Progenitor cell of endocrine pancreas (in vitro differentiated cells): ENCODE data around the gene WARS2. TPM values are rescaled to one million over a fixed set of nuclear protein-coding genes. Genes with fewer than 3 reads are reported as not detected.
A peak's percentile ranks its signal among the peaks of the same experiment; 100 is the strongest.

ENCODE experiments used
- DNase-seq: peaks from one replicate; pipeline ENCODE4 v3.0.0; 2021; ENCODE audit warnings: low spot score; ENCODE audit not compliant: unreplicated experiment
- H3K27ac Mint-ChIP-seq: 2 replicates; pipeline ENCODE4 v1.8.0; 2021; ENCODE audit warnings: mild to moderate bottlenecking, moderate library complexity, mixed read lengths
- H3K27me3 Mint-ChIP-seq: 2 replicates; pipeline ENCODE4 v1.8.0; 2021; ENCODE audit warnings: mixed read lengths
- H3K36me3 Mint-ChIP-seq: 2 replicates; pipeline ENCODE4 v1.8.0; 2022; ENCODE audit warnings: mixed read lengths; ENCODE audit not compliant: insufficient read depth
- H3K4me1 Mint-ChIP-seq: 2 replicates; pipeline ENCODE4 v1.8.0; 2021; ENCODE audit warnings: low read depth, mixed read lengths
- H3K4me3 Mint-ChIP-seq: 2 replicates; pipeline ENCODE4 v1.8.0; 2021; ENCODE audit warnings: low read depth, mild to moderate bottlenecking, moderate library complexity, mixed read lengths
- H3K9me3 Mint-ChIP-seq: 2 replicates; pipeline ENCODE4 v1.8.0; 2021; ENCODE audit warnings: low read depth, mixed read lengths
- CTCF ChIP-seq: fragments of 200-600 bp; sonication (generic); IDR thresholded peaks from one replicate; pipeline ENCODE4 v1.5.0; 2021; ENCODE audit warnings: antibody characterized with exemption, mild to moderate bottlenecking; ENCODE audit not compliant: unreplicated experiment
- total RNA-seq: library from RNA; stranded (reverse); gene quantifications from 2 replicates; pipeline ENCODE4 v1.2.1, GENCODE V29; 2021

Gene WARS2
- total RNA-seq, 1 donor from 2014 or later = 14.8 TPM

- DNase-seq = no peak
- no peaks in the 10 kb centered on the region for H3K36me3 Mint-ChIP-seq
- no peaks in the 10 kb centered on the region for H3K4me1 Mint-ChIP-seq
- H3K27ac Mint-ChIP-seq = no peak overlapping the region
- no peaks in the 10 kb centered on the region for H3K9me3 Mint-ChIP-seq
- no peak overlapping the region for H3K4me3 Mint-ChIP-seq
- TF ChIP-seq CTCF = no peak
- H3K27me3 Mint-ChIP-seq = peaks cover 95% of the 10 kb centered on the region
Observed at GRCh38 chr1:118992868-118993699, 147.4 kb downstream of the WARS2 start.

- Mint-ChIP-seq H3K4me1 (no peaks in the 10 kb centered on the region), H3K9me3 (no peaks in the 10 kb centered on the region), H3K27ac (peak overlapping the region; percentile 51), H3K4me3 (no peak overlapping the region), H3K27me3 (peaks cover 96% of the 10 kb centered on the region), H3K36me3 (no peaks in the 10 kb centered on the region)
- no peak for DNase-seq
- no peak for TF ChIP-seq CTCF
Observed at GRCh38 chr1:118992237-118992825, 148.1 kb downstream of the WARS2 start.

GRCh38 chr1:118991448-118991847 is 149.0 kb downstream of the WARS2 start:
- peaks cover 97% of the 10 kb centered on the region for H3K27me3 Mint-ChIP-seq
- DNase-seq = no peak
- no peak overlapping the region for H3K4me3 Mint-ChIP-seq
- no peaks in the 10 kb centered on the region for H3K9me3 Mint-ChIP-seq
- no peak for TF ChIP-seq CTCF
- peaks cover 1% of the 10 kb centered on the region for H3K4me1 Mint-ChIP-seq
- H3K36me3 Mint-ChIP-seq = no peaks in the 10 kb centered on the region
- no peak overlapping the region for H3K27ac Mint-ChIP-seq

- H3K27me3 Mint-ChIP-seq = peaks cover 97% of the 10 kb centered on the region
- TF ChIP-seq CTCF = no peak
- no peak overlapping the region for H3K27ac Mint-ChIP-seq
- DNase-seq = no peak
- no peak overlapping the region for H3K4me3 Mint-ChIP-seq
- no peaks in the 10 kb centered on the region for H3K9me3 Mint-ChIP-seq
- no peaks in the 10 kb centered on the region for H3K36me3 Mint-ChIP-seq
- peaks cover 3% of the 10 kb centered on the region for H3K4me1 Mint-ChIP-seq
Observed at GRCh38 chr1:118990513-118991152, 149.8 kb downstream of the WARS2 start.

GRCh38 chr1:118989878-118990378 is 150.5 kb downstream of the WARS2 start:
- no peak overlapping the region for H3K27ac Mint-ChIP-seq
- H3K9me3 Mint-ChIP-seq = no peaks in the 10 kb centered on the region
- peaks cover 97% of the 10 kb centered on the region for H3K27me3 Mint-ChIP-seq
- no peak for TF ChIP-seq CTCF
- H3K4me1 Mint-ChIP-seq = peaks cover 8% of the 10 kb centered on the region
- H3K36me3 Mint-ChIP-seq = no peaks in the 10 kb centered on the region
- no peak for DNase-seq
- H3K4me3 Mint-ChIP-seq = no peak overlapping the region
